MCF 10A (cell line): ENCODE data around the gene CFAP97D2. TPM values are rescaled to one million over a fixed set of nuclear protein-coding genes. Genes with fewer than 3 reads are reported as not detected.

Experiments
- BruUV-seq: library from RNA; stranded (reverse); fragments of 400-500 nt; replicated peaks from 2 replicates; lab custom pipeline; 2021; lab: Mats Ljungman, UMichigan
- CTCF ChIA-PET: fragments of 300-600 bp; sonication (Branson Sonifier 250); formaldehyde crosslinking; extraction: SDS; loops from one replicate; lab custom pipeline; 2021; ENCODE audit warnings: antibody characterized with exemption, inconsistent platforms; lab: Yijun Ruan, JAX
- POLR2A ChIA-PET: fragments of 300-600, 350-650 bp; sonication (Branson Sonifier 250); formaldehyde crosslinking; extraction: SDS; loops from one replicate; lab custom pipeline; 2020; ENCODE audit warnings: antibody characterized with exemption, inconsistent platforms; lab: Yijun Ruan, JAX
- DNase-seq: peaks from one replicate; pipeline ENCODE4 v3.0.0-alpha.2; 2018; ENCODE audit not compliant: unreplicated experiment
- H3K27ac Mint-ChIP-seq: one replicate; pipeline ENCODE4 v1.8.0; 2022; ENCODE audit warnings: mild to moderate bottlenecking, low read depth, mixed read lengths; ENCODE audit not compliant: unreplicated experiment
- H3K27me3 Mint-ChIP-seq: one replicate; pipeline ENCODE4 v1.8.0; 2022; ENCODE audit warnings: mixed read lengths; ENCODE audit not compliant: insufficient read depth, unreplicated experiment
- H3K36me3 Mint-ChIP-seq: one replicate; pipeline ENCODE4 v1.8.0; 2022; ENCODE audit warnings: mild to moderate bottlenecking, moderate library complexity, mixed read lengths; ENCODE audit not compliant: insufficient read depth, unreplicated experiment
- H3K4me1 Mint-ChIP-seq: one replicate; pipeline ENCODE4 v1.8.0; 2022; ENCODE audit warnings: mixed read lengths; ENCODE audit not compliant: insufficient read depth, unreplicated experiment
- H3K4me3 Mint-ChIP-seq: one replicate; pipeline ENCODE4 v1.8.0; 2022; ENCODE audit warnings: mild to moderate bottlenecking, moderate library complexity, mixed read lengths; ENCODE audit not compliant: unreplicated experiment
- H3K9me3 Mint-ChIP-seq: one replicate; pipeline ENCODE4 v1.8.0; 2022; ENCODE audit warnings: mixed read lengths; ENCODE audit not compliant: unreplicated experiment
- intact Hi-C: fragments of 100-400 bp; cut with micrococcal nuclease; formaldehyde crosslinking; loops from 2 replicates; pipeline ENCODE4 v1.14.1; 2022
- total RNA-seq: library from RNA; stranded (reverse); gene quantifications from 2 replicates; pipeline ENCODE4 v1.2.3, GENCODE V29; 2022
- TF ChIP-seq, protein P1 (sequence below): fragments of 200-600 bp; IDR thresholded peaks from one replicate; pipeline ENCODE4 v1.8.0; 2022; ENCODE audit warnings: antibody characterized with exemption, mild to moderate bottlenecking; ENCODE audit not compliant: unreplicated experiment

Gene CFAP97D2
- total RNA-seq, 1 experiment from 2014 or later, result not detected

DNA sequence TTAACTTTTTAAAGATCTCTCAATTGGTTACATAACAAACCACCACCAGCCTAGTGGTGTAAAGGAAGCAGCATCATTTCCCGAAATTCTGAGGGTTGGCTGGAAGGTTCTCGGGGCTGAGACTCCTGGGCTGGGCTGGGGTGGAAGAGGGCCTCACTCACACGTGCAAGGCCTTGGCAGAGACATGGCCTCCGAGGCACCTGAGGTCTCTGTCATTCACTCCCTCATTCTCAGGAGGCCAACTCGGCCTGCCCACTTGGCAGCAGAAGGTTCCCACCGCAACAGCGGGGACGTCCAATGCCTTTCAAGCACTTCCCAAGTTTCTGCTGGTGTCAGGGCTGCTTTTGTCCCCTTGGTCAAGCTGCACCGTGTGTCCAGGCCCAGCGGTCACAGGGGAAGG, 28.0 kb upstream of the CFAP97D2 start:
- no peak overlapping the region for H3K27ac Mint-ChIP-seq
- BruUV-seq, result no TSS peak
- peaks cover 10% of the 10 kb centered on the region for H3K9me3 Mint-ChIP-seq
- intact Hi-C loops, result loop anchor here (1.0 to 10.0 kb wide), 3 partner anchors 76 to 196 kb away; no protein-coding TSS in a partner anchor
- TF ChIP-seq, protein P1, sequence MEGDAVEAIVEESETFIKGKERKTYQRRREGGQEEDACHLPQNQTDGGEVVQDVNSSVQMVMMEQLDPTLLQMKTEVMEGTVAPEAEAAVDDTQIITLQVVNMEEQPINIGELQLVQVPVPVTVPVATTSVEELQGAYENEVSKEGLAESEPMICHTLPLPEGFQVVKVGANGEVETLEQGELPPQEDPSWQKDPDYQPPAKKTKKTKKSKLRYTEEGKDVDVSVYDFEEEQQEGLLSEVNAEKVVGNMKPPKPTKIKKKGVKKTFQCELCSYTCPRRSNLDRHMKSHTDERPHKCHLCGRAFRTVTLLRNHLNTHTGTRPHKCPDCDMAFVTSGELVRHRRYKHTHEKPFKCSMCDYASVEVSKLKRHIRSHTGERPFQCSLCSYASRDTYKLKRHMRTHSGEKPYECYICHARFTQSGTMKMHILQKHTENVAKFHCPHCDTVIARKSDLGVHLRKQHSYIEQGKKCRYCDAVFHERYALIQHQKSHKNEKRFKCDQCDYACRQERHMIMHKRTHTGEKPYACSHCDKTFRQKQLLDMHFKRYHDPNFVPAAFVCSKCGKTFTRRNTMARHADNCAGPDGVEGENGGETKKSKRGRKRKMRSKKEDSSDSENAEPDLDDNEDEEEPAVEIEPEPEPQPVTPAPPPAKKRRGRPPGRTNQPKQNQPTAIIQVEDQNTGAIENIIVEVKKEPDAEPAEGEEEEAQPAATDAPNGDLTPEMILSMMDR, result no peak
- peaks cover 10% of the 10 kb centered on the region for H3K27me3 Mint-ChIP-seq
- peaks cover 5% of the 10 kb centered on the region for H3K4me1 Mint-ChIP-seq
- no peak for DNase-seq
- no peak overlapping the region for H3K4me3 Mint-ChIP-seq
- CTCF ChIA-PET, result no interaction called here
- POLR2A ChIA-PET, result interaction anchor here (0.9 to 1.9 kb wide), 3 partner anchors 14 to 504 kb away, joined by 3 to 5 read pairs (median 3); no protein-coding TSS in a partner anchor
- H3K36me3 Mint-ChIP-seq, result no peaks in the 10 kb centered on the region

DNA sequence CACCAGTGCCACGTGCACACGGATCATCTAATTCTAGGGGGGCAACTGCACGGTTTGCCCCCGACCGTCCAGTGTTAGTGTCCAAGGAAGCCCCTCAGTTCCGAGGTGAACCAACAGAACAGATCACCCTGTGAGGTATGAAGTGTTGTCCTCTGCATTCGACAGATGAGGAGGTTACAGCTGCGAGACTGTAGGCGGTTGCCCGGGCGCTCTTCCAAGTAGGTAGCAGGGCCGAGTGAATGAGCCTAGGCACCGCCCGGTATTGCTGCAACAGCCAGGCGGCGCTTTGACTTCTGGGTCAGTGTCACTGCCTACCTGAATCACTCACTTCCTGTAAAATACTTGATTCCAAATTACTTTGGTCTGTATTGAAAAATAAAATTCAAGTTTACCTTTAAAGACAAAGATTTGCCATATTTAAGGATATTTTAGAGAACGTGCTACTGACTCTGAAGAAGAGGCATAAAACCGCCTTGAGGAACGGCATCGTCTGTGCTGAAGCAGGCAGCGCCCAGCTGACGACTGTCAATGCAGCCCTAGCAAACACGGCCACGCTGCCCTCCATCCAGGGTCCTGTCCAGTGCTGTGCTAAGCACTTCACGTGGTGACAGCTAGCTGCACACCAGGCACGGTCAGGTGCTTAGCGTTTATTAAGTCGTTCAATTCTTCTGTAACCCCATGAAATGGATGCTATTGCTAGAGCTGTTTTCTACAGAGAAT, 27.3 kb upstream of the CFAP97D2 start:
- Mint-ChIP-seq H3K4me3 (no peak overlapping the region), H3K4me1 (peaks cover 10% of the 10 kb centered on the region), H3K27ac (peak overlapping the region; percentile 57), H3K9me3 (peaks cover 10% of the 10 kb centered on the region), H3K36me3 (no peaks in the 10 kb centered on the region), H3K27me3 (peaks cover 4% of the 10 kb centered on the region)
- TF ChIP-seq, protein P1, result peak; percentile 17
- DNase-seq, result peak; percentile 93
- CTCF ChIA-PET, result interaction anchor here (0.7 kb wide), 1 partner anchor 227 kb away, joined by 3 read pairs; no protein-coding TSS in a partner anchor
- intact Hi-C loops, result loop anchor here (1.0 to 10.0 kb wide), 3 partner anchors 76 to 197 kb away; no protein-coding TSS in a partner anchor
- BruUV-seq, result no TSS peak
- POLR2A ChIA-PET, result interaction anchor here (0.9 to 1.9 kb wide), 4 partner anchors 14 to 504 kb away, joined by 3 to 5 read pairs (median 3); no protein-coding TSS in a partner anchor

DNA sequence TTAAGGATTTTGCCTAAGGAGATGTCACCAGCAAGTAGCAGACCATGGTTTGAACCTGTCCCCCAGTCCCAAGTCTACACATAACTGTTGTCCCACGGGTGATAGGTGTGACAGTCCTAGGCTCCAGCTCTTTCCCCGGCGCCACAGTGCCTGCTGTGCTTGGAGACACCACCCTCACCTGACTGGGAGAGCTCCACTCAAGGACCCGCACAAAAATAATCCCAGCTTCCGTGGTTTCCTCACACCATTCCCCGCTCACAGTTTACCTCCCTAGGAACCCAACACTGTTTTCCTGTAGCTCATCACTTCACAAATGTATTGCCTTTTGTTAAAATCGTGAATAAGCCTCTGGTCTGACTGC, 26.8 kb upstream of the CFAP97D2 start:
- H3K27me3 Mint-ChIP-seq, result no peaks in the 10 kb centered on the region
- H3K4me3 Mint-ChIP-seq, result no peak overlapping the region
- BruUV-seq, result no TSS peak
- no peaks in the 10 kb centered on the region for H3K36me3 Mint-ChIP-seq
- intact Hi-C loops, result loop anchor here (5.0 to 10.0 kb wide), 2 partner anchors 75 to 197 kb away; no protein-coding TSS in a partner anchor
- no peak for DNase-seq
- TF ChIP-seq, protein P1, result no peak
- POLR2A ChIA-PET, result interaction anchor here (1.1 to 1.9 kb wide), 2 partner anchors 15 to 181 kb away, joined by 3 to 5 read pairs; no protein-coding TSS in a partner anchor
- CTCF ChIA-PET, result interaction anchor here (0.5 to 0.7 kb wide), 3 partner anchors 19 to 228 kb away, joined by 3 read pairs; no protein-coding TSS in a partner anchor
- peak overlapping the region; percentile 57 for H3K27ac Mint-ChIP-seq
- peaks cover 10% of the 10 kb centered on the region for H3K9me3 Mint-ChIP-seq
- peaks cover 10% of the 10 kb centered on the region for H3K4me1 Mint-ChIP-seq

DNA sequence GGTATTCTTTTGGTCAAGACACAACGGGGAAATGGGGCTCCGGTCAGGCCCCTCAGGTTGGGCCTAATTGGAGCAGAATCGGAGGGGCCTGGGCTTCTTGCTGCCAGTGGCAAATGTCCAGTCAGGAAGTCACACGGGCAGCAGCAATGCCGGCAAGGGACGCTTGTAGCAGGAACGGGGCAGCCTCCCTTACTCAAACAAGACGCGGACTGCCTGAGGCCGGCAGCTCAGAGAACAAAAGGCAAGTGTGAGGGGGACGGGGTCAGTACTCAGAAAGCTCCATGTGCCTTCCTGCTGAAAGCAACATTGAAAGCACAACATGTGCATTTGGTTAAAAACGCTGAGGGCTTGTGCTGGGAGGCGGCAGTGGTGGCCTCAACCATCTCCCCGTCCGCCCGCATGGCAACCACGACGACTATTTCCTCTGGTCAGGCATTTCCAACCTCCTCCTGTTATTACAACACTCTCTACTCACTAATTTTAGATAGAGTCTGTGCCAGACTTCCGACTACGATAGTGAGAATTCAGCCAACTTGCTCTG, 26.2 kb upstream of the CFAP97D2 start:
- ChIA-PET CTCF (interaction anchor here (0.5 to 0.6 kb wide), 2 partner anchors 19 to 27 kb away, joined by 3 read pairs; no protein-coding TSS in a partner anchor), POLR2A (interaction anchor here (1.1 kb wide), 1 partner anchor 182 kb away, joined by 3 read pairs; no protein-coding TSS in a partner anchor)
- intact Hi-C loops, result loop anchor here (5.0 to 10.0 kb wide), 2 partner anchors 74 to 198 kb away; no protein-coding TSS in a partner anchor
- no peak for DNase-seq
- BruUV-seq, result no TSS peak
- peaks cover 10% of the 10 kb centered on the region for H3K9me3 Mint-ChIP-seq
- H3K27ac Mint-ChIP-seq, result peak overlapping the region; percentile 57
- H3K27me3 Mint-ChIP-seq, result no peaks in the 10 kb centered on the region
- H3K36me3 Mint-ChIP-seq, result no peaks in the 10 kb centered on the region
- TF ChIP-seq, protein P1, result no peak
- peaks cover 10% of the 10 kb centered on the region for H3K4me1 Mint-ChIP-seq
- no peak overlapping the region for H3K4me3 Mint-ChIP-seq
